HEK293T (cell line): ENCODE measurements around the gene GSX1.

Source experiments
- CTCF ChIA-PET: fragments of 350-600 bp; formaldehyde crosslinking; extraction: SDS; loops from one replicate; lab custom pipeline; 2021; ENCODE audit warnings: antibody characterized with exemption, inconsistent platforms; lab: Yijun Ruan, JAX
- POLR2A ChIA-PET: fragments of 350-600 bp; formaldehyde crosslinking; extraction: SDS; loops from one replicate; lab custom pipeline; 2020; ENCODE audit warnings: antibody characterized with exemption, inconsistent platforms; lab: Yijun Ruan, JAX
- DNase-seq: peaks from one replicate; pipeline ENCODE4 v3.0.0; 2012; ENCODE audit warnings: mixed read lengths; ENCODE audit errors: extremely low spot score
- ARNT ChIP-seq: fragments of 450-650 bp; IDR thresholded peaks from 2 replicates; pipeline ENCODE4 v1.6.1; 2017; ENCODE audit warnings: mild to moderate bottlenecking
- BHLHE40 ChIP-seq: fragments of 450-650 bp; IDR thresholded peaks from 2 replicates; pipeline ENCODE4 v1.6.1; 2016; ENCODE audit warnings: mild to moderate bottlenecking, moderate library complexity, borderline replicate concordance
- CTBP1 ChIP-seq: fragments of 450-650 bp; IDR thresholded peaks from 2 replicates; pipeline ENCODE4 v1.6.1; 2016; ENCODE audit warnings: borderline replicate concordance
- ELF4 ChIP-seq: fragments of 450-650 bp; IDR thresholded peaks from 2 replicates; pipeline ENCODE4 v1.6.1; 2017; ENCODE audit warnings: antibody characterized with exemption
- FOXA1 ChIP-seq: fragments of 450-650 bp; IDR thresholded peaks from 2 replicates; pipeline ENCODE4 v1.6.1; 2016; ENCODE audit warnings: mild to moderate bottlenecking
- FOXK2 ChIP-seq: fragments of 450-650 bp; IDR thresholded peaks from 2 replicates; pipeline ENCODE4 v1.6.1; 2016; ENCODE audit warnings: mild to moderate bottlenecking
- FOXM1 ChIP-seq: fragments of 450-650 bp; IDR thresholded peaks from 2 replicates; pipeline ENCODE4 v1.6.1; 2017; ENCODE audit warnings: mild to moderate bottlenecking, borderline replicate concordance
- HDGF ChIP-seq: fragments of 450-650 bp; IDR thresholded peaks from 2 replicates; pipeline ENCODE4 v1.6.1; 2017; ENCODE audit warnings: antibody characterized with exemption, borderline replicate concordance
- L3MBTL2 ChIP-seq: fragments of 450-650 bp; conservative IDR thresholded peaks from 2 replicates; pipeline ENCODE4 v1.6.1; 2016; ENCODE audit warnings: mild to moderate bottlenecking
- LEF1 ChIP-seq: fragments of 450-650 bp; IDR thresholded peaks from 2 replicates; pipeline ENCODE4 v1.6.1; 2017; ENCODE audit warnings: mild to moderate bottlenecking, borderline replicate concordance
- NFRKB ChIP-seq: fragments of 450-650 bp; IDR thresholded peaks from 2 replicates; pipeline ENCODE4 v1.6.1; 2016; ENCODE audit warnings: mild to moderate bottlenecking, moderate library complexity
- PKNOX1 ChIP-seq: fragments of 450-650 bp; IDR thresholded peaks from 2 replicates; pipeline ENCODE4 v1.6.1; 2016
- SP1 ChIP-seq: fragments of 450-650 bp; IDR thresholded peaks from 2 replicates; pipeline ENCODE4 v1.6.1; 2017
- SUZ12 ChIP-seq: fragments of 450-650 bp; IDR thresholded peaks from 2 replicates; pipeline ENCODE4 v1.6.1; 2016; ENCODE audit warnings: mild to moderate bottlenecking
- TARDBP ChIP-seq: fragments of 450-650 bp; IDR thresholded peaks from 2 replicates; pipeline ENCODE4 v1.6.1; 2016
- ZNF384 ChIP-seq: fragments of 450-650 bp; IDR thresholded peaks from 2 replicates; pipeline ENCODE4 v1.6.1; 2016

GSX1 gene

GRCh38 chr13:27793507-27794367 is 1.5 kb downstream of the GSX1 start:
- TF ChIP-seq FOXA1 (no peak), CTBP1 (no peak), L3MBTL2 (no peak), LEF1 (no peak), FOXM1 (no peak), HDGF (no peak), SUZ12 (no peak), ARNT (no peak), FOXK2 (no peak)
- CTCF ChIA-PET = no interaction called here
- POLR2A ChIA-PET = no interaction called here
- DNase-seq = no peak

GRCh38 chr13:27794368-27794691 is 2.0 kb downstream of the GSX1 start:
- ChIA-PET CTCF (no interaction called here), POLR2A (no interaction called here)
- no peak for DNase-seq
- TF ChIP-seq SP1 (no peak), ELF4 (no peak), SUZ12 (no peak), FOXM1 (no peak), FOXA1 (no peak), TARDBP (no peak), FOXK2 (no peak), L3MBTL2 (no peak), BHLHE40 (no peak), PKNOX1 (no peak), ZNF384 (no peak)

GRCh38 chr13:27794921-27795717 is 2.8 kb downstream of the GSX1 start:
- ChIA-PET CTCF (no interaction called here), POLR2A (no interaction called here)
- no peak for DNase-seq
- TF ChIP-seq LEF1 = no peak
- no peak for TF ChIP-seq TARDBP
- no peak for TF ChIP-seq HDGF
- no peak for TF ChIP-seq FOXK2
- no peak for TF ChIP-seq CTBP1
- no peak for TF ChIP-seq SP1
- no peak for TF ChIP-seq FOXM1
- no peak for TF ChIP-seq NFRKB
- TF ChIP-seq ZNF384 = no peak
- TF ChIP-seq ELF4 = no peak
- no peak for TF ChIP-seq ARNT
- TF ChIP-seq SUZ12 = no peak
- TF ChIP-seq FOXA1 = no peak

- POLR2A ChIA-PET = no interaction called here
- CTCF ChIA-PET = no interaction called here
Observed at GRCh38 chr13:27795718-27796019, 3.4 kb downstream of the GSX1 start.

GRCh38 chr13:27796544-27797227 is 4.4 kb downstream of the GSX1 start:
- CTCF ChIA-PET = no interaction called here

More at GRCh38 chr13:27795718-27796019, 3.4 kb downstream of the GSX1 start:
- no peak for TF ChIP-seq ARNT
- no peak for TF ChIP-seq TARDBP
- TF ChIP-seq FOXK2 = no peak
- TF ChIP-seq SP1 = no peak
- no peak for TF ChIP-seq L3MBTL2
- no peak for TF ChIP-seq BHLHE40
- no peak for TF ChIP-seq ELF4
- no peak for TF ChIP-seq FOXA1
- no peak for TF ChIP-seq CTBP1
- TF ChIP-seq HDGF = no peak
- no peak for TF ChIP-seq PKNOX1
- TF ChIP-seq FOXM1 = no peak
- TF ChIP-seq LEF1 = no peak
- no peak for TF ChIP-seq ZNF384
- TF ChIP-seq SUZ12 = no peak
- TF ChIP-seq NFRKB = no peak
- DNase-seq = no peak

More at GRCh38 chr13:27796544-27797227, 4.4 kb downstream of the GSX1 start:
- POLR2A ChIA-PET = no interaction called here
- TF ChIP-seq PKNOX1 (no peak), FOXK2 (no peak), TARDBP (no peak), ZNF384 (no peak), SUZ12 (no peak), FOXA1 (no peak), CTBP1 (no peak), LEF1 (no peak), NFRKB (no peak), ARNT (no peak)
- no peak for DNase-seq
